GM21576 (cell line): ENCODE measurements around the gene TUBGCP6.

Experiments used
- ATAC-seq: cut with Tn5 transposase; IDR thresholded peaks from one replicate; pipeline ENCODE4 v1.9.1; 2021; ENCODE audit warnings: mild to moderate bottlenecking, moderate library complexity; ENCODE audit not compliant: unreplicated experiment

Gene TUBGCP6

GRCh38 chr22:50199251-50199721 is 45.5 kb downstream of the TUBGCP6 start:
- ATAC-seq = no peak

- ATAC-seq = no peak
These were observed 46.2 kb downstream of the TUBGCP6 start for GRCh38 chr22:50198624-50199017.

- ATAC-seq = no peak
These were observed 46.8 kb downstream of the TUBGCP6 start for GRCh38 chr22:50197856-50198623.

- ATAC-seq = no peak
These were observed 47.6 kb downstream of the TUBGCP6 start for GRCh38 chr22:50197000-50197800.

GRCh38 chr22:50196256-50196655 is 48.6 kb downstream of the TUBGCP6 start:
- ATAC-seq = no peak

- ATAC-seq = no peak
These were observed 50.6 kb downstream of the TUBGCP6 start for GRCh38 chr22:50194037-50194805.

- no peak for ATAC-seq
These were observed 51.2 kb downstream of the TUBGCP6 start for GRCh38 chr22:50193621-50194020.

GRCh38 chr22:50192436-50193204 is 52.2 kb downstream of the TUBGCP6 start:
- ATAC-seq = no peak

GRCh38 chr22:50190941-50191741 is 53.7 kb downstream of the TUBGCP6 start:
- peak; percentile 27 for ATAC-seq

GRCh38 chr22:50190182-50190940 is 54.5 kb downstream of the TUBGCP6 start:
- no peak for ATAC-seq

GRCh38 chr22:50189849-50190181 is 55.0 kb downstream of the TUBGCP6 start:
- no peak for ATAC-seq

- ATAC-seq = no peak
These were observed 55.5 kb downstream of the TUBGCP6 start for GRCh38 chr22:50189184-50189848.

- ATAC-seq = no peak
These were observed 56.5 kb downstream of the TUBGCP6 start for GRCh38 chr22:50188356-50188755.

- no peak for ATAC-seq
These were observed 57.9 kb downstream of the TUBGCP6 start for GRCh38 chr22:50186761-50187523.

- ATAC-seq = no peak
These were observed 58.6 kb downstream of the TUBGCP6 start for GRCh38 chr22:50186181-50186714.

GRCh38 chr22:50185375-50186087 is 59.3 kb downstream of the TUBGCP6 start, which contains the start of gene TRABD:
TRABD (plus strand) TSS chr22:50185913; CDS start chr22:50193061, 7,148 bp downstream.
- no peak for ATAC-seq

- no peak for ATAC-seq
These were observed 59.9 kb downstream of the TUBGCP6 start for GRCh38 chr22:50184902-50185374.
